Coronary artery (tissue), 2 donors: ENCODE data around the gene TPSG1.

Experiments
- DNase-seq: peaks from one replicate; pipeline ENCODE4 v3.0.0-alpha.2; 2017; ENCODE audit warnings: low spot score
- H3K27ac ChIP-seq, 2 donors: fragments of 200-600 bp; sonication (generic); one replicate each; pipeline ENCODE4 v1.5.1; 2016 to 2019
- H3K4me3 ChIP-seq: fragments of 200-600 bp; sonication (generic); 2 replicates; pipeline ENCODE4 v1.5.1; 2016; ENCODE audit warnings: mild to moderate bottlenecking, moderate library complexity
- TF ChIP-seq, protein P1 (sequence below): fragments of 200-600 bp; sonication (generic); IDR thresholded peaks from one replicate; pipeline ENCODE4 v1.5.1; 2019; ENCODE audit warnings: antibody characterized with exemption

Gene TPSG1

GRCh38 chr16:1216681-1217400 lies 8.2 kb downstream of the TPSG1 start:
- Histone ChIP-seq H3K27ac (no peak overlapping the region), H3K4me3 (no peak overlapping the region)
- TF ChIP-seq, protein P1, sequence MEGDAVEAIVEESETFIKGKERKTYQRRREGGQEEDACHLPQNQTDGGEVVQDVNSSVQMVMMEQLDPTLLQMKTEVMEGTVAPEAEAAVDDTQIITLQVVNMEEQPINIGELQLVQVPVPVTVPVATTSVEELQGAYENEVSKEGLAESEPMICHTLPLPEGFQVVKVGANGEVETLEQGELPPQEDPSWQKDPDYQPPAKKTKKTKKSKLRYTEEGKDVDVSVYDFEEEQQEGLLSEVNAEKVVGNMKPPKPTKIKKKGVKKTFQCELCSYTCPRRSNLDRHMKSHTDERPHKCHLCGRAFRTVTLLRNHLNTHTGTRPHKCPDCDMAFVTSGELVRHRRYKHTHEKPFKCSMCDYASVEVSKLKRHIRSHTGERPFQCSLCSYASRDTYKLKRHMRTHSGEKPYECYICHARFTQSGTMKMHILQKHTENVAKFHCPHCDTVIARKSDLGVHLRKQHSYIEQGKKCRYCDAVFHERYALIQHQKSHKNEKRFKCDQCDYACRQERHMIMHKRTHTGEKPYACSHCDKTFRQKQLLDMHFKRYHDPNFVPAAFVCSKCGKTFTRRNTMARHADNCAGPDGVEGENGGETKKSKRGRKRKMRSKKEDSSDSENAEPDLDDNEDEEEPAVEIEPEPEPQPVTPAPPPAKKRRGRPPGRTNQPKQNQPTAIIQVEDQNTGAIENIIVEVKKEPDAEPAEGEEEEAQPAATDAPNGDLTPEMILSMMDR = no peak
- DNase-seq = no peak

- TF ChIP-seq, protein P1 = no peak
- Histone ChIP-seq H3K4me3 (no peak overlapping the region), H3K27ac (no peak overlapping the region)
- DNase-seq = no peak
Measured at GRCh38 chr16:1216296-1216619, 8.8 kb downstream of the TPSG1 start.

- TF ChIP-seq, protein P1 = no peak
- no peak for DNase-seq
- Histone ChIP-seq H3K27ac (no peak overlapping the region), H3K4me3 (no peak overlapping the region)
Measured at GRCh38 chr16:1215574-1216295, 9.3 kb downstream of the TPSG1 start.

DNA sequence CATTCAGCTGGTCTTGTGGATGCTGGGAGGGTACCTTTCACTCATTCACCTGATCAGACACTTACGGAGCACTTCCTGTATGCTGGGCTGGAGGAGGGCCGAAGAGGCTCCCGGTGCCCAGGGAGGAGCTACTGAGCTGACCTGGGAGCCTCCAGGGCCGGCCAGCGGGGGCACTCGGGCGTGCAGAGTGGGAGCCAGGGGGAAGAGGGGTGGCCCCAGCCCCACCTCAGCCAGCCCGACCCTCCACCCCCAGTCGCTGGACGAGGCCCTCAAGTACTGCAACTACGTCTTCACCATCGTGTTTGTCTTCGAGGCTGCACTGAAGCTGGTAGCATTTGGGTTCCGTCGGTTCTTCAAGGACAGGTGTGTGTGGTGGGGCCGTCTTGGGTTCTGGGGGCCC lies 10.3 kb downstream of the TPSG1 start:
- Histone ChIP-seq H3K27ac (no peak overlapping the region), H3K4me3 (no peak overlapping the region)
- no peak for DNase-seq
- TF ChIP-seq, protein P1 = no peak

DNA sequence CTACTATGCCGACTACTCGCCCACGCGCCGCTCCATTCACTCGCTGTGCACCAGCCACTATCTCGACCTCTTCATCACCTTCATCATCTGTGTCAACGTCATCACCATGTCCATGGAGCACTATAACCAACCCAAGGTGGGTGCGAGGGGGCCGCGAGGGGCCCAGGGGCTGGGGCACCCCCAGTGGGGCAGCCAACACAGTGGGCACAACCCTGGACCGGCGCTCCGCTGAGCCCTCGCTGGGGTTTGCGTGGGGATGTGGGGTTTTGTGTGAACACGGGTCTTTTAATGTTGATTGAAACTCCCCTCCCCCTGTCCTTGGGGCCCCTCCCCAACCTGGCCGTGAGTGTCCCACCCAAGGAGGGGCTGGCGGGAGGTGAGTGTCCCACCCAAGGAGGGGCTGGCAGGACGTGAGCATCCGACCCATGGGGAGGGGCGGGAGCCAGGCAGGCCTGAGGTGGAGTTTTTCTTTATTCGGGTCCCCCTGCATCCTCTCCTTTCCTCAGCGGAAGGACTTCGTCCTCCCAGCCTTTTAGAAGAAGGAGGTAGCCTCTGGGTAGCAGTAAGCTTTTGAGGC lies 11.2 kb downstream of the TPSG1 start:
- H3K4me3 ChIP-seq = no peak overlapping the region
- TF ChIP-seq, protein P1 = no peak
- DNase-seq = no peak
- H3K27ac ChIP-seq = no peak overlapping the region

- DNase-seq = no peak
- TF ChIP-seq, protein P1 = no peak
- no peak overlapping the region for H3K27ac ChIP-seq
- no peak overlapping the region for H3K4me3 ChIP-seq
Measured at GRCh38 chr16:1213231-1213630, 11.8 kb downstream of the TPSG1 start.
